Measurements from ENCODE around the gene MARK4. TPM values are rescaled to one million over a fixed set of nuclear protein-coding genes. Genes with fewer than 3 reads are reported as not detected.

The MARK4 gene
- total and polyA plus RNA-seq, 9 donors = 14.2 to 53.3 (median 43.1) TPM

- 85 to 90% (median 89%) methylated on average over 4 of the region's 4 CpGs for WGBS, 3 donors
- no peaks in the 10 kb centered on the region for H3K27me3 ChIP-seq
- H3K4me3 ChIP-seq = no peak overlapping the region
- H3K36me3 ChIP-seq = no peaks in the 10 kb centered on the region
- no peak overlapping the region for H3K27ac ChIP-seq
- H3K9me3 ChIP-seq = no peaks in the 10 kb centered on the region
- no peak for TF ChIP-seq CTCF (IDR thresholded peaks at IDR 0.05)
- TF ChIP-seq POLR2A (IDR thresholded peaks at IDR 0.05) = no peak
- no peak for TF ChIP-seq EP300 (IDR thresholded peaks at IDR 0.05)
- peaks cover 2% of the 10 kb centered on the region for H3K4me1 ChIP-seq (ENCODE audit: insufficient read depth)
- intact Hi-C loops (cut with DNase I) = no loop called here
- no peak for DNase-seq
These were observed 42.6 kb downstream of the MARK4 start for GRCh38 chr19:45293682-45294081.

- peak in 4 of 5 donors; percentile 37 to 72 (median 68) for DNase-seq
- 58 to 76% (median 64%) methylated on average over 12 of the region's 12 CpGs for WGBS, 3 donors
- H3K27me3 ChIP-seq = no peaks in the 10 kb centered on the region
- TF ChIP-seq EP300 (IDR thresholded peaks at IDR 0.05) = no peak
- no peak for TF ChIP-seq CTCF (IDR thresholded peaks at IDR 0.05)
- no peak for TF ChIP-seq POLR2A (IDR thresholded peaks at IDR 0.05)
- peak overlapping the region in 1 of 2 donors; percentile 48 for H3K27ac ChIP-seq
- intact Hi-C loops (cut with DNase I) = no loop called here
- no peak overlapping the region for H3K4me3 ChIP-seq
- H3K36me3 ChIP-seq = no peaks in the 10 kb centered on the region
- peaks cover 2% of the 10 kb centered on the region for H3K4me1 ChIP-seq (ENCODE audit: insufficient read depth)
- no peaks in the 10 kb centered on the region for H3K9me3 ChIP-seq
These were observed 43.4 kb downstream of the MARK4 start for GRCh38 chr19:45294291-45295029.

- no peak overlapping the region for H3K4me3 ChIP-seq
- intact Hi-C loops (cut with DNase I) = no loop called here
These were observed 44.8 kb downstream of the MARK4 start for GRCh38 chr19:45295873-45296272.

GRCh38 chr19:45296355-45296754 is 45.3 kb downstream of the MARK4 start:
- TF ChIP-seq CTCF (IDR thresholded peaks at IDR 0.05) (no peak), POLR2A (IDR thresholded peaks at IDR 0.05) (no peak), EP300 (IDR thresholded peaks at IDR 0.05) (no peak)
- no peaks in the 10 kb centered on the region for H3K9me3 ChIP-seq
- H3K4me3 ChIP-seq = no peak overlapping the region
- no peaks in the 10 kb centered on the region for H3K36me3 ChIP-seq
- WGBS, 3 donors = 94 to 98% (median 97%) methylated on average over 4 of the region's 4 CpGs
- intact Hi-C loops (cut with DNase I) = no loop called here
- no peak overlapping the region for H3K27ac ChIP-seq
- peaks cover 4% of the 10 kb centered on the region for H3K4me1 ChIP-seq (ENCODE audit: insufficient read depth)
- DNase-seq = no peak
- H3K27me3 ChIP-seq = no peaks in the 10 kb centered on the region

More at GRCh38 chr19:45295873-45296272, 44.8 kb downstream of the MARK4 start:
- no peaks in the 10 kb centered on the region for H3K36me3 ChIP-seq
- H3K27ac ChIP-seq = no peak overlapping the region
- H3K4me1 ChIP-seq (ENCODE audit: insufficient read depth) = peaks cover 4% of the 10 kb centered on the region
- no peaks in the 10 kb centered on the region for H3K9me3 ChIP-seq
- TF ChIP-seq EP300 (IDR thresholded peaks at IDR 0.05) (no peak), POLR2A (IDR thresholded peaks at IDR 0.05) (no peak), CTCF (IDR thresholded peaks at IDR 0.05) (no peak)
- DNase-seq = no peak
- H3K27me3 ChIP-seq = no peaks in the 10 kb centered on the region

Measured in ovary (tissue), 9 donors.